IMR-90 (cell line): ENCODE data around the gene GPLD1. TPM values are rescaled to one million over a fixed set of nuclear protein-coding genes. Genes with fewer than 3 reads are reported as not detected.
"Not testable (repeated sequence)": the region's sequence is repeated elsewhere in the genome, so short reads cannot be mapped to it uniquely, and the experiment has no call there.

ENCODE experiments used
- ATAC-seq: fragments of 200-7000 bp; cut with Tn5 transposase; 2 replicates; pipeline ENCODE4 v1.9.1; 2020; ENCODE audit warnings: low read depth, mild to moderate bottlenecking, moderate library complexity
- BruUV-seq: library from RNA; stranded (reverse); fragments of 400-500 nt; replicated peaks from 2 replicates; lab custom pipeline; 2021; lab: Mats Ljungman, UMichigan
- CTCF ChIA-PET: fragments of 300-600 bp; formaldehyde crosslinking; extraction: SDS; loops from one replicate; lab custom pipeline; 2021; ENCODE audit warnings: antibody characterized with exemption; lab: Yijun Ruan, JAX
- POLR2A ChIA-PET: fragments of 300-600 bp; sonication (Branson Sonifier 250); formaldehyde crosslinking; loops from one replicate; lab custom pipeline; 2022; ENCODE audit warnings: antibody characterized with exemption; ENCODE audit not compliant: unreplicated experiment; lab: Charles Lee
- DNase-seq: peaks from one replicate; pipeline ENCODE4 v3.0.0; 2013
- H2AFZ ChIP-seq: replicated peaks from 2 replicates; pipeline ENCODE3; 2013; ENCODE audit warnings: low read length, mild to moderate bottlenecking; ENCODE audit not compliant: poor library complexity
- H2AK5ac ChIP-seq: 2 replicates; pipeline ENCODE4 v1.6.1; 2013; ENCODE audit warnings: low read depth, low read length, inconsistent platforms
- H2AK9ac ChIP-seq: replicated peaks from 2 replicates; pipeline ENCODE3; 2013; ENCODE audit warnings: mild to moderate bottlenecking, low read depth, low read length, moderate library complexity; ENCODE audit not compliant: poor library complexity
- H2BK120ac ChIP-seq: 2 replicates; pipeline ENCODE4 v1.6.1; 2013; ENCODE audit warnings: low read depth, low read length, inconsistent platforms
- H2BK15ac ChIP-seq: 3 replicates; pipeline ENCODE4 v1.6.1; 2013; ENCODE audit warnings: low read depth, low read length, inconsistent platforms
- H2BK20ac ChIP-seq: 2 replicates; pipeline ENCODE4 v1.6.1; 2013; ENCODE audit warnings: low read depth, mild to moderate bottlenecking, inconsistent platforms, low read length, moderate library complexity
- H2BK5ac ChIP-seq: 2 replicates; pipeline ENCODE4 v1.6.1; 2013; ENCODE audit warnings: mild to moderate bottlenecking, low read depth, low read length, inconsistent platforms; ENCODE audit not compliant: poor library complexity, severe bottlenecking
- H3K14ac ChIP-seq: replicated peaks from 2 replicates; pipeline ENCODE4 v1.6.1; 2013; ENCODE audit warnings: low read depth, low read length, inconsistent platforms
- H3K18ac ChIP-seq: 2 replicates; pipeline ENCODE4 v1.6.1; 2013; ENCODE audit warnings: low read depth, low read length, control low read depth
- H3K23ac ChIP-seq: 2 replicates; pipeline ENCODE4 v1.6.1; 2013; ENCODE audit warnings: low read depth, low read length, inconsistent platforms
- H3K27ac ChIP-seq: 2 replicates; pipeline ENCODE4 v1.5.1; 2013; ENCODE audit warnings: mild to moderate bottlenecking, control low read depth, low read length; ENCODE audit not compliant: insufficient read depth
- H3K27me3 ChIP-seq: 2 replicates; pipeline ENCODE4 v1.6.1; 2013; ENCODE audit warnings: low read length; ENCODE audit not compliant: control insufficient read depth, insufficient read depth
- H3K36me3 ChIP-seq: 2 replicates; pipeline ENCODE4 v1.6.1; 2013; ENCODE audit warnings: low read length, mixed read lengths; ENCODE audit not compliant: control insufficient read depth, insufficient read depth
- H3K4ac ChIP-seq: 2 replicates; pipeline ENCODE4 v1.6.1; 2013; ENCODE audit warnings: low read depth, low read length, inconsistent platforms
- H3K4me1 ChIP-seq: 2 replicates; pipeline ENCODE4 v1.6.1; 2013; ENCODE audit warnings: low read length, mixed read lengths; ENCODE audit not compliant: control insufficient read depth, insufficient read depth
- H3K4me2 ChIP-seq: 2 replicates; pipeline ENCODE4 v1.6.1; 2013; ENCODE audit warnings: low read depth, mild to moderate bottlenecking, control low read depth, low read length, moderate library complexity
- H3K4me3 ChIP-seq: 2 replicates; pipeline ENCODE4 v1.5.1; 2013; ENCODE audit warnings: low read depth, mild to moderate bottlenecking, control low read depth, low read length, moderate library complexity; ENCODE audit not compliant: insufficient read depth
- H3K56ac ChIP-seq: 2 replicates; pipeline ENCODE4 v1.6.1; 2013; ENCODE audit warnings: low read length, inconsistent platforms; ENCODE audit not compliant: insufficient read depth; ENCODE audit errors: extremely low read depth
- H3K79me1 ChIP-seq, 2 experiments: 2 replicates each; pipeline ENCODE4 v1.6.1; 2013; ENCODE audit warnings: low read length in 2 of 2, inconsistent platforms in 1 of 2, low read depth in 1 of 2
- H3K9ac ChIP-seq: 2 replicates; pipeline ENCODE4 v1.6.1; 2013; ENCODE audit warnings: low read depth, low read length, control low read depth
- H3K9me1 ChIP-seq: 2 replicates; pipeline ENCODE4 v1.6.1; 2013; ENCODE audit warnings: low read length, inconsistent platforms; ENCODE audit not compliant: insufficient read depth
- H3K9me3 ChIP-seq: 2 replicates; pipeline ENCODE4 v1.6.1; 2013; ENCODE audit warnings: low read length; ENCODE audit not compliant: control insufficient read depth, insufficient read depth
- H4K20me1 ChIP-seq: 2 replicates; pipeline ENCODE4 v1.6.1; 2013; ENCODE audit warnings: low read length, inconsistent platforms; ENCODE audit not compliant: insufficient read depth
- H4K5ac ChIP-seq: 2 replicates; pipeline ENCODE4 v1.6.1; 2013; ENCODE audit warnings: mild to moderate bottlenecking, low read depth, low read length, control low read depth
- H4K8ac ChIP-seq, 2 experiments: 2 replicates each; pipeline ENCODE4 v1.6.1; 2013; ENCODE audit warnings: low read depth in 2 of 2, low read length in 2 of 2, control low read depth in 1 of 2, inconsistent platforms in 1 of 2
- H4K91ac ChIP-seq: 2 replicates; pipeline ENCODE4 v1.6.1; 2013; ENCODE audit warnings: low read depth, low read length, inconsistent platforms; ENCODE audit not compliant: insufficient read depth
- WGBS, 2 experiments: methylation state at CpG; one replicate each; pipeline versions ENCODE4 v1.1.5 to v1.1.7; 2013; ENCODE audit warnings: missing lambda C conversion rate in 2 of 2; ENCODE audit not compliant: insufficient read length in 1 of 2; ENCODE audit errors: extremely low coverage in 2 of 2; 5-methylcytosine and 5-hydroxymethylcytosine counted together
- dilution Hi-C: fragments of 300-500 bp; cut with HindIII; formaldehyde crosslinking; loops from one replicate; pipeline ENCODE4 v1.14.3; 2018; ENCODE audit warnings: low sequenced_read_pairs; ENCODE audit not compliant: unreplicated experiment
- in situ Hi-C: fragments of 300-500 bp; cut with MboI; formaldehyde crosslinking; loops from 3 replicates; pipeline ENCODE4 v1.14.3; 2019; ENCODE audit warnings: low sequenced_read_pairs, inconsistent platforms, mixed read lengths
- intact Hi-C: fragments of 100-400 bp; cut with micrococcal nuclease; formaldehyde crosslinking; loops from 2 replicates; pipeline ENCODE4 v1.10.0; 2022
- polyA plus RNA-seq, 3 experiments: library from polyadenylated mRNA; depleted of rRNA; stranded (reverse); fragments of >200 nt; gene quantifications; 2 replicates each; pipeline ENCODE4 v1.2.3, GENCODE V29; 2012; ENCODE audit warnings: low replicate concordance in 1 of 3
- total RNA-seq: library from RNA; depleted of rRNA; stranded (reverse); fragments of >200 nt; gene quantifications from 2 replicates; pipeline ENCODE4 v1.2.3, GENCODE V29; 2012

Gene GPLD1
- total and polyA plus RNA-seq, 2 of the 4 experiments (the other 2 are of a cell fraction): 0.05 to 0.18 TPM

DNA sequence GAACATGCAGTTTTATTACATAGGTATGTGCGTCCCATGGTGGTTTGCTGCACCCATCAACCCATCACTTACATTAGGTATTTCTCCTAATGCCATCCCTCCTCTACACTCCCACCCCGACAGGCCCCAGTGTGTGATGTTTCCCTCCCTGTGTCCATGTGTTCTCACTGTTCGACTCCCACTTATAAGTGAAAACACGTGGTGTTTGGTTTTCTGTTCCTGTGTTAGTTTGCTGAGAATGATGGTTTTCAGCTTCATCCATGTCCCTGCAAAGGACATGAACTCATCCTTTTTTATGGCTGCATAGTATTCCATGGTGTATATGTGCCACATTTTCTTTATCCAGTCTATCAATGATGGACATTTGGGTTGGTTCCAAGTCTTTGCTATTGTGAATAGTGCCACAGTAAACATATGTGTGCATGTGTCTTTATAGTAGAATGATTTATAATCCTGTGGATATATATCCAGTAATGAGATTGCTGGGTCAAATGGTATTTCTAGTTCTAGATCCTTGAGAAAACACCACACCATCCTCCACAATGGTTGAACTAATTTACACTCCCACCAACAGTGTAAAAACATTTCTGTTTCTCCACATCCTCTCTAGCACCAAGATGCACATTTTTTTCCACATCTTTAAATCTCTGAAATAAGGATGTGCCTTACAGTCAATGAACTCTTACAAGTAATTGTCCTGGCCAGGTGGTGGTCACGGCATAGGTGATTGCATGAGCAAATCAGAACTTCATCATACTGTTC, 104.8 kb downstream of the GPLD1 start:
- H3K4me3 ChIP-seq, H4K8ac ChIP-seq, ATAC-seq, H2BK15ac ChIP-seq, H3K14ac ChIP-seq, H3K18ac ChIP-seq, H3K27ac ChIP-seq, DNase-seq, CTCF ChIA-PET, H3K4me1 ChIP-seq, H3K9ac ChIP-seq, H2AFZ ChIP-seq, H2BK20ac ChIP-seq, dilution Hi-C loops, H3K9me1 ChIP-seq, in situ Hi-C loops, H2AK9ac ChIP-seq, H3K79me1 ChIP-seq, H3K4ac ChIP-seq, H3K23ac ChIP-seq, H2BK120ac ChIP-seq, H4K20me1 ChIP-seq, H2AK5ac ChIP-seq, H3K9me3 ChIP-seq, intact Hi-C loops, H3K27me3 ChIP-seq, H3K56ac ChIP-seq, BruUV-seq, H3K36me3 ChIP-seq, H3K4me2 ChIP-seq, H4K5ac ChIP-seq, H2BK5ac ChIP-seq, H4K91ac ChIP-seq: not testable (repeated sequence)
- POLR2A ChIA-PET: interaction anchor here (0.5 kb wide), 1 partner anchor 70 kb away, joined by 3 read pairs; no protein-coding TSS in a partner anchor
- no CpG with 5 or more reads among the region's 5 CpGs for WGBS, 2 experiments

DNA sequence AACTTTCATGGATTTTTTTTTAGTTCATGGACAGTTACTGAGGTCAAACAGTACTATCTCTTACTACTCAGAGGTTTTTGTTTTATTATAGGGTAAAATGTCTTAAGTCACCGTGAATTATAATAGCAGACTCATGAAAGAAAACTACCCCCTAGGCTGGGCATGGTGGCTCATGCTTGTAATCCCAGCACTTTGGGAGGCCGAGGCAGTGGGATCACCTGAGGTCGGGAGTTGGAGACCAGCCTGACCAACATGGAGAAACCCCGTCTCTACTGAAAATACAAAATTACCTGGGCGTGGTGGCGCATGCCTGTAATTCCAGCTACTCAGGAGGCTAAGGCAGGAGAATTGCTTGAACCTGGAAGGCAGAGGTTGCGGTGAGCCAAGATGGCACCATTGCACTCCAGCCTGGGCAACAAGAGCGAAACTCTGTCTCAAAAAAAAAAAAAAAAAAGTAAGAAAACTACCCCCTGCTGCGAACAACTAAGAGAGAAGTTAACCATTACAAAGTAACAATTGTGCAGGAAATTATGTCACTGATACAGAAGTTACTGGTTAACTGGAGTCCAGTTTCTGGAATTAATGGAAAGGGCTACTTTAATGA, 106.4 kb downstream of the GPLD1 start:
- ATAC-seq, H3K9ac ChIP-seq, BruUV-seq, H3K18ac ChIP-seq, H3K9me3 ChIP-seq, H3K36me3 ChIP-seq, H3K9me1 ChIP-seq, intact Hi-C loops, H2BK20ac ChIP-seq, H2BK15ac ChIP-seq, H3K27me3 ChIP-seq, H3K23ac ChIP-seq, H2BK5ac ChIP-seq, DNase-seq, H2AFZ ChIP-seq, H3K4me3 ChIP-seq, H3K27ac ChIP-seq, H3K4ac ChIP-seq, POLR2A ChIA-PET, H3K56ac ChIP-seq, H2AK5ac ChIP-seq, dilution Hi-C loops, H4K91ac ChIP-seq, H3K14ac ChIP-seq, H2BK120ac ChIP-seq, CTCF ChIA-PET, H4K20me1 ChIP-seq, H4K8ac ChIP-seq, in situ Hi-C loops, H3K79me1 ChIP-seq, H2AK9ac ChIP-seq, H4K5ac ChIP-seq, H3K4me2 ChIP-seq, H3K4me1 ChIP-seq: not testable (repeated sequence)
- 70% methylated on average over 2 of the region's 9 CpGs; no CpG with 5 or more reads in 1 of the 2 experiments for WGBS, 2 experiments
